Caki2 (cell line): ENCODE data around the gene RCCD1. TPM values are rescaled to one million over a fixed set of nuclear protein-coding genes. Genes with fewer than 3 reads are reported as not detected.

Source experiments
- DNase-seq: peaks from one replicate; pipeline ENCODE4 v3.0.0-alpha.2; 2015; ENCODE audit warnings: low read depth
- in situ Hi-C: cut with HindIII; loops from 2 replicates; pipeline ENCODE4 v1.10.0; 2016; ENCODE audit warnings: low sequenced_read_pairs, low pct_unique_long_range_greater_than_20kb, mixed read lengths
- total RNA-seq: library from RNA; depleted of rRNA; stranded (reverse); fragments of >200 nt; shearing (Covaris generic); gene quantifications from 2 replicates; pipeline ENCODE4 v1.2.3, GENCODE V29; 2014; ENCODE audit warnings: low replicate concordance

Gene RCCD1
- total RNA-seq, 1 experiment from 2014 or later, result 70.4 TPM

DNA sequence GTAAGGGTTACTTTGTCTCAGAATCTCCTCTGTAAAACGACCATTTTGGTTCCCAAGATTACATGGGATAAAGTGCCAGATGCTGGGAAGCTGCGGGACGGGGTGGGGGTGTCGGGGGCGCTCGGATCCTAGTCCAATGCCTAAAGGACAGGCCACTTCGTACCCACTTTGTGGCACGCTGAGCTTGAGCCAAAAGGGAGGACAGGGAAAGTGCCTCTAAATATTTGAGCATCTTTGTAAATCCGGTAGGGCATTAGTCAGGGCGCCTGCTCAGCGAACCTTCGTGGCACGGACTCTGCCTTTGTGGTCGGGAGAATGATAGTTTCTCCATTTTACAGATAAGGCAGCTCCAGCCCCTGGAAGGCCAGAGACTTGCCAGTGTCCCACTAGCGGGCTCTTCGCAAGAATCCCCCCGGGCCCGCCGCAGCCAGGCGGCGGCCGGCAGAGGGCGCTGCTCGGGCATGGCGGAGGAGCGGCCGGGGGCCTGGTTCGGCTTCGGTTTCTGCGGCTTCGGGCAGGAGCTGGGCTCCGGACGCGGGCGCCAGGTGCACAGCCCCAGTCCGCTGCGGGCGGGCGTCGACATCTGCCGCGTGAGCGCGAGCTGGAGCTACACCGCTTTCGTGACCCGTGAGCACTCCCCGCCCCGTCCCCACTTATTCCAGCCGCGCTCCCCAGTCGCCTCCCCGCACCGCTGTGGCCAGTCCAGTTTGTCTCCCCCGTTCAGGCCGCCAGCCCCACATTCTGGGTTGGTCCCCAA lies 1.8 kb downstream of the RCCD1 start:
- no peak for DNase-seq
- in situ Hi-C loops, result no loop called here

DNA sequence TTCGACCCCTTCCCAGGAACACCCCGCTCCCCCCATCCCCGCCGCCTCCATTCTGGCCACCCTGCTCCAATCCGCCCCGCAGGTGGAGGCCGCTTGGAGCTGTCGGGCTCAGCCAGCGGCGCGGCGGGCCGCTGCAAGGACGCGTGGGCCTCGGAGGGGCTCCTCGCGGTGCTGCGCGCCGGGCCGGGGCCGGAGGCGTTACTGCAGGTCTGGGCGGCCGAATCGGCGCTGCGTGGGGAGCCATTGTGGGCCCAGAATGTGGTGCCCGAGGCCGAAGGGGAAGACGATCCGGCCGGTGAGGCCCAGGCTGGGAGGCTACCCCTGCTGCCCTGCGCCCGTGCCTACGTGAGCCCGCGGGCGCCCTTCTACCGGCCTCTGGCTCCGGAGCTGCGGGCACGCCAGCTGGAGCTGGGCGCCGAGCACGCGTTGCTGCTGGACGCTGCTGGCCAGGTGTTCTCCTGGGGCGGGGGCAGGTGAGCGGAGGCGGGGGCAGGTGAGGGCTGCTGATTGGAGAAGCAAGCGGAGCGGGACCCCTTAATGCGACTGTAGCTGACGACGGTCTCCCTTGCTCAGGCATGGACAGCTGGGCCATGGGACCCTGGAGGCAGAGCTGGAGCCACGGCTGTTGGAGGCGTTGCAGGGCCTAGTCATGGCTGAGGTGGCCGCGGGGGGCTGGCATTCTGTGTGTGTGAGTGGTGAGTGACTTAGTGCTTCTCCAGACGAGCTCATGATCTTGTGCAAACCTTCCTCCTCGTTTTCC lies 2.5 kb downstream of the RCCD1 start:
- in situ Hi-C loops, result no loop called here

DNA sequence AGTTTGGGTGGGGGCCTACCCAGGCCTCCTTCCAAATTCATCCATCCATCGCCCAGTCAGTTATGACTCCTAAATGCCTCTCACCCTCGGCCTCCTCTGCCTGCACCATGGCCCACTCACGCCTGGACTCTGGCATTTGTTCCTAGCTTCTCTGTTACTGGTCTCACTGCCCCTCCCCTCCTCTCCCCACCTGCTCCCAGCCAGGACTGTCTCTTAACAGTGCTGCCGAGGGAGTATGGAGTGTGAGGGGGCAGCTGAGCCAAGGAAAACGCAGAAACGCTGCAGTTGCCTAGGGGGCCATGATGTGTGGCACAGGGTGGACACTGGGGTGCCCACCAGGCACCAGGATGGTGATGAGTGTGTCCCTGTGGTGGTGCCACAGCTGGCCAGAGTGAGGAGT lies 3.1 kb downstream of the RCCD1 start:
- DNase-seq, result no peak
- in situ Hi-C loops, result no loop called here

More for the DNA sequence above, 2.5 kb downstream of the RCCD1 start:
- DNase-seq, result no peak

DNA sequence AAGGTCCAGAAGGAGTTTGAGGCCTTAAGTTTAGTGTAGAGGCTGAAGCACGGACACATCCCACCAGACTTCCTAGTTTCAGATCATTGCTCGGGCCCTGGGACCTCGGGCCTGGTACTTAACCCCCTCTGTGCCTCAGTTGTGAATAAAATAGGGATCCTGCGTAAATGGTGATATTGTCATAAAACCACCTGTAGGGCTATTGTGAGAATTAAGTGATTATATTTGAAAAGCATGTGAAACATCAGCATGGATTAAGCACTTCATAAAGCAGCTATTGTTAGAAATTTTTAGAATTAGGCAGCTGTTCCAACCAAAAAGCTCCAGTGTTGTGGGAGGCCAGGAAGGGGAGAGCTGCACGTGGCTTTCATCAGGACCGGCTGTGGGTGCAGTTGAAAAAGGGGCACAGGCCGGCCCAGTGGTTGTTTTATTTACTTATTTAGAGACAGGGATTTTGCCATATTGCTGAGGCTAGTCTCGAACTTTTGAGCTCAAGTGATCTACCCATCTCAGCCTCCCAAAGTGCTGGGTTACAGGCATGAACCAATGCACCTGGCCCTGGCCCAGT lies 4.4 kb downstream of the RCCD1 start:
- no peak for DNase-seq
- in situ Hi-C loops, result no loop called here

DNA sequence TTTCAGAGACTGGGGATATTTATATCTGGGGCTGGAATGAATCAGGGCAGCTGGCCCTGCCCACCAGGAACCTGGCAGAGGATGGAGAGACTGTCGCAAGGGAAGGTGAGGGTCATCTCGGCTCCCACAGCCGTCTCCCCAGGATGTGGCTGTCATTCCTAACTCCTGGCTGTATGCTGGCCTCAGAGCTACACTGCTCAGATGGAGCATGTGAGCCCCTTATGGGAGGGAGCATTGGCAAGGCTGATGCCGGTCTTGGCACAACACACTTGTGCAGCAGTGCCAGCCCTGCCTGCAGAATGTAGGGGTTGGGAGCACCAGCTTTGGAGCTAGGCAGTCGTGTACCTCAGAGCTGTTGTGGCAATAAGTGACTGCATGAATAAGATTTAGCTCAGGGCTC lies 5.2 kb downstream of the RCCD1 start:
- in situ Hi-C loops, result no loop called here
- no peak for DNase-seq

DNA sequence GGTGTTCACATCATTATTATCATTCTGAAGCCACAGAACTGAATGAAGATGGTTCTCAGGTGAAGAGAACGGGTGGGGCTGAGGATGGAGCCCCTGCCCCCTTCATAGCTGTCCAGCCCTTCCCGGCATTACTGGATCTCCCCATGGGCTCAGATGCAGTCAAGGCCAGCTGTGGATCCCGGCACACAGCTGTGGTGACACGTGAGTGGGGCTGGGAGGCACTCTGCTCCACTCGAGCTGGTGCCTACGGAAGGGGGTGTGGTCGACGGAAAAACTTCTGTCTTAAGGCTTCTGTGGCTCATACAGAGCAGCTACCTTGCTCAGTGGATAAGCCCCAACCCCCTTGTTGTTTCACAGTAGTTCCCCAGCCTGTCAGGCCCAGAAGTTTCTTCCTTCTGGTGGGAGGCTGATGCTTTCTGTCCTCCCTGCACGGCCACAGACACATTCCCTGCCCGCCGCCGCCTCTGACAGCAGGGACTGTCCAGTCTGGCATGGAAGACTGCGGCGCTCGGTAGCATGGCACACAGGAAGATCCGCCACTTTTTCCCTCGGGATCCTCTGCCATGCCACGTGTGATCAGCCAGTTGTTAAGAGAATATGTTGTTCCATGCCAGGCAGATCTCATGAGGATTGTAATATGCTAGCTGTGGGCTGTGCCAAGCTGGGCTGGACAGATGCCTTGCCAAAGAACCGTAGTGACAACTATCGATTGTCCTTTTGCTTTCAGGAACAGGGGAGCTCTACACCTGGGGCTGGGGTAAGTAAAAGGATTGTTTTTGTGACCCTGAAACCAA lies 5.8 kb downstream of the RCCD1 start:
- DNase-seq, result no peak
- in situ Hi-C loops, result no loop called here

DNA sequence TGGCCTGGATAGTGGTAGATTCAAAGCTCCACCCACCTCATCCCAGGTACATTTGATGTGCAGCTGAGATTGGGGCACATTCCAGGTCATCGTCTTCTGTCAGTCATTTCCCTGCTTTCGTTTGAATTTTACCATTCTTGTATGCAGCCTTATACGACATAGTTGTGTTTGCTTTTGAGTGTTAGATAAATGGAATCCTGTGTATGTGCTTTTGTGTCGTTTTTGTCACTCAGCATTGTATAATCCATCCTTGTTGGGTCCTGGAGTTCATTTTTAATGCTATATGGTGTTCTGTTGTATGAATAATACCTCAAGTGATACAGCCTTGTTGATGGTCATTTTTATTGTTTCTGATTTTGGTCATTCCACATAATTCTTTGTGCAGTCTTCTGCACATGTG lies 7.3 kb downstream of the RCCD1 start:
- DNase-seq, result no peak
- in situ Hi-C loops, result no loop called here

DNA sequence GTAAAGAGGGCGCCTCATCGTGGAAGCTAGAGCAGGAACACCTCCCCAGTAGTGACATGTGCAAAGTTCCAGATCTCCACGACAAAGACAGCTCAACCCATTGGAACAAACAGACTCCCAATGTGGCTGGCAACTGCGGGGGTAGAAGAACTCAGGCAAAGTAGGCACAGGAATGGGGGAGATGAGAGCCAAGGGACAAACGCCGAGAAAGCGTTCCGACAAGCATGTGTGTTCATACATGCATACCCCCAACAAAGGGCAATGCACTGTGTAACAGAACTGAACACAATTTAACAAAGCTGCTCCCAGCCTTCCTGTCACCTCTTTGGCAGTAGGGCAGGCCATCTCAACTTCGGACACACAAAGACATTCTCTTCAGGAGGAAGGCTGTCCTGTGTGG lies 11.6 kb downstream of the RCCD1 start:
- no peak for DNase-seq
- in situ Hi-C loops, result no loop called here

DNA sequence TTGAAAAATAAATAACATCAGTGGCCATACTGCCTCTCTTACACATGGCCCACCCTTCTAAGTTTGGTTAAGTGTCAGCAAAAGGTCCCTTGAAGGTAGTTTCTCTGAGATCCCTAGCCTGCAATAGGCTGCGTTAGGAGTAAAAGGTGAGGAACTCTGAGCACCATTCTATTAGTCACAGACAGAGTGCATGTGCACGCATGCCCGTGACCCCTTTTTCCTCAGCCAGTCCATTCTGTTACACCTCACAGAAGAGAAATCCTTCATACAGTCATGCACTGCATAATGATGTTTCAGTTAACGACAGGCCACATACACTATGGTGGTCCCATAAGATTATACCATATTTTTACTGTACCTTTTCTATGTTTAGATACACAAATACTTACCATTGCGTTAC lies 12.5 kb downstream of the RCCD1 start:
- DNase-seq, result no peak
- in situ Hi-C loops, result no loop called here

DNA sequence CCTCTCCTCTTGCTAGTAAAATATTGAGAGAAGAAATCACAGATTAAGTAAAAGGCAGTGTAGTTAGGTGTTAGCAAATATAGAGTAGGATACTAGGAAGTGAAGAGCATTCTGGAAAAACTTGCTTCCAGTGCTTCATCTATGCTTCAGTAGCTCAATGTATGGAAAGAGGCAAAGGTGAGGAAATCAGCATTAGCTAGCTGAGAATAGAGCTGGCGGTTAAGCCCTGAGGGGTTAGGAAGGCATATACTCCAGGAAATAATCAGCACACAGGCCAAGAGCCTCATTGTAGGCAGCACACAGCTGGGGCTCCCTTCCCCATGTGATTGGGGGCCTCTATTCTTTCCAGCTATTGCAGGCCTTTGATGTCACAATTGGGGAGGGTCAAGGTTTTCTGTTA lies 13.8 kb downstream of the RCCD1 start:
- no peak for DNase-seq
- in situ Hi-C loops, result no loop called here

DNA sequence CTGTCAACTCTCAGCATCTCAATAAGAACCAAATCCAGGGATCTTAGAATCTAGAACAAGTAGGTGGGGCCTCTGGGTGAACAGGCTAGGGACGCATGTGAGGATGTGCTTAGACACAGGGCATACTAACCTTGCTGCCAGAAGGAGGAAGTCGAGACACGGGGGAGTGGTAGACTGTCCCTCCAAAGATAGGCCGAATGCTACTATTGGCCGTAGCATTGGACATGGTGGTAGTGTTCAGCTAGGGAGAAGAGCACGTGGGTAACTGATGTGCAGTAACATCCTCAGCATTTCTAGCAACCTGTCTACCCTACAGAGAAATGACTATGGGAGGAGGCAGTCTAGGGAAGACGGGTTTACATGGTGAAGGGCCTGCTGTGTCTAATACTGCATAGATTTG lies 15.6 kb downstream of the RCCD1 start:
- no peak for DNase-seq
- in situ Hi-C loops, result no loop called here

DNA sequence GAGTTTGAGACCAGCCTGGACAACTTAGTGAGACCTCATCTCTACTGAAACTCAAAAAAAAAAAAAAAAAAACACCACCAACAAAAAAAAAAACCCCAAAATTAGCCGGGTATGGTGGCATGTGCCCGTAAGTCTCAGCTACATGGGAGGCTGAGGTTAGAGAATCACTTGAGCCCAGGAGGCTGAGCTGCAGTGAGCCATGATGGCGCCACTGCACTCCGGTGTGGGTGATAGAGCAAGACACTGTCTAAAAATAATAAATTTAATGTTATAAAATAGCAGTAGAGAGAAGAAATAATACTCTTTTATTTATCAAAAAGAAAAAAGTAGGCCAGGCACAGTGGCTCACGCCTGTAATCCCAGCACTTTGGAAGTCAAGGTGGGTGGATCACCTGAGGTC lies 17.4 kb downstream of the RCCD1 start:
- DNase-seq, result no peak
- in situ Hi-C loops, result no loop called here

DNA sequence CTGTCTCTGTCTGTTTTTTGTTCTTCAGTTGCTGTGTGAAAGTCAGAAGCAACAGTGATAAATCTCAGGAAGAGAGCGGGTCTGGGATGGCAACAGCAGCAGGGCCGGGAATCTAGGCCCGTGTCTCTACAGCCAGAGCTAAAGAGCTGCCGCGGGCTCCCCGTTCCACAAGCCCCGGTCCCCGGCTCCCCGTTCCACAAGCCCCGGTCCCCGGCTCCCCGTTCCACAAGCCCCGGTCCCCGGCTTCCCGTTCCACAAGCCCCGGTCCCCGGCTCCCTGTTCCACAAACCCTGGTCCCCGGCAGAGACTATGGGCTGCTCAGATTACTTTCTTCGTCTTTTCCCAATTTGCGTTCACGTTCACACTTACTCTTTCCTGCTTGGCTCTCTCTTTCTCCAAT lies 19.5 kb downstream of the RCCD1 start:
- no peak for DNase-seq
- in situ Hi-C loops, result no loop called here

DNA sequence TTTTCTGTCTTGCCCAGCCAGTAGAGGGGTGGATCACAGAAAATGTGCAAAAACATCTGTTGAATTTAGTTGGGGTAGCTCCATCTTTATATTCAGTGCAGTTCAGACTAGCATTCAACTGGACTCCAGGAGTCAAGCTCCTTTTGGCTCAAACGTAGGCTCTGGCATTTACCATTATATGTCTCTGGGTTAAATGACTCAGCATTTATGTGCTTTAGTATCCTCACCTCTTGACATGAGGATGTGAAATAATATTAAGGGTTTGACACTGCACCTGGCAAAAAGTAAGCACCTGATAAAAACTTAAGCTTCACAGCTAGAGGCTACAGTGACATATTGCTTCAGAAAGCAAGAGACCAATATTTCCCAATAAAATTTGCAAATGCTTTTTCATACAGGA lies 24.9 kb downstream of the RCCD1 start:
- in situ Hi-C loops, result no loop called here
- no peak for DNase-seq

DNA sequence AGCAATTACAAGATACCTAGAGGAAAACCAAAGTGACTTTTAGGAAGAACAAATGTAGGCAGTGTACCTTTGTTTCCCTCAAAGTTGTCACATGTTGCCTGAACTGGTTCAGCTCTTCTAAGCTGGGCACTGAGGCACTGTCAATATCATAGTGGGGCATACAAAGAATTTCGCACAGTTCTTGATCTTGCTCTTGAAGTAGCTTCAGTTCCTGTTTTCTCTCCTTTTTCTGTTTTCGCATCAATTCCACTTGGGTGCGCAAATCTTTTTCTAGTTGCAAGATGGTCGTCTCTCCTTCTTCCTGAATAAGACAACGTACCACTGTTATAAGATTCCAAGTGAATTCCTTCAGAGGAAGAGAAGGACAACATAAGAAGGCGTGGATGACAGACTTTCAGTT lies 27.0 kb downstream of the RCCD1 start:
- in situ Hi-C loops, result no loop called here

DNA sequence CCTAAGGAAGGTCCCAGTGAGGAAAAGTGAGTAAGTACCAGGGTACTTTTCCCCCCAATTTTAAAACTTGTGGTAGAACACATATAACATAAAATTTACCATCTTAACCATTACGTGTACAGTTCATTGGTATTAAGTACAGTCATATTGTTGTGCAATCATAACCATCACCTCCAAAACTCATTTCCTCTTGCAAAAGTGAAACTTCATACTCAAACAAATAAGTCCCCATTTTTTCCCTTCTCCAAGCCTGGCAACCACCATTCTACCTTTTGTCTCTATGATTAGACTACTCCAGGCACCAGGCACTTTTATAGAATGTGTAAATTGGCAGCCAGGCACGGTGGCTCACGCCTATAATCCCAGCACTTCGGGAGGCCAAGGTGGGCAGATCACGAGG lies 27.5 kb downstream of the RCCD1 start:
- no peak for DNase-seq
- in situ Hi-C loops, result no loop called here

More for the DNA sequence above, 27.0 kb downstream of the RCCD1 start:
- no peak for DNase-seq

DNA sequence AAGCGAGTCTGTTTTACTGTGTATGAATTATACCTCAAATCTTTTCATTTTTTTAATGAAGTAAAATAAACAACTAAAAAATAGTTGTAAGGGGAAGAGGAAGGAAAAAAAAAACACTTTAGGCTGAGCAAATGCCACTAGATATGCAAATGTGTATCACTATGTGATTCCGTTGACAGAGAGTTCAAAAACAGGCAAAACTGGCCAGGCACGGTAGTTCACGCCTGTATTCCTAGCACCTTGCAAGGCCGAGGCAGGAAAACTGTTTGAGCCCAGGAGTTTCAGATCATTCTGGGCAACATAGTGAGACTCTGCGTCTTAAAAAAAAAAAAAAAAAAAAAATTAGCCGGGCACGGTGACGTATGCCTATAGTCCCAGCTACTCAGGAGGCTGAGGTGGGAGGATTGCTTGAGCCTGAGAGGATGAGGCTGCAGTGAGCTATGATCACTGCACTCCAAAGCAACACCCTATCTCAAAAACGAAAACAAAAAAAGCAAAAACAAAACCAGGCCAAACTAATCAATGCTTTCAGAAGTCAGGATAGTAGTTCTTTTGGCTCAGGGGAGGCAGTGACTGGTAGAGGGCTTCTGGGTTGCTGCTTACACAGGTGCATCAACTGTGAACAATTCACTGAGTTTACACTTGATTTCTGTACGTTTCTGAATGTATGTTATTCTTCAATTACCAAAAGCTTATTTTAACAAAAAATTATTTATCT lies 32.3 kb downstream of the RCCD1 start:
- in situ Hi-C loops, result no loop called here
- DNase-seq, result no peak

DNA sequence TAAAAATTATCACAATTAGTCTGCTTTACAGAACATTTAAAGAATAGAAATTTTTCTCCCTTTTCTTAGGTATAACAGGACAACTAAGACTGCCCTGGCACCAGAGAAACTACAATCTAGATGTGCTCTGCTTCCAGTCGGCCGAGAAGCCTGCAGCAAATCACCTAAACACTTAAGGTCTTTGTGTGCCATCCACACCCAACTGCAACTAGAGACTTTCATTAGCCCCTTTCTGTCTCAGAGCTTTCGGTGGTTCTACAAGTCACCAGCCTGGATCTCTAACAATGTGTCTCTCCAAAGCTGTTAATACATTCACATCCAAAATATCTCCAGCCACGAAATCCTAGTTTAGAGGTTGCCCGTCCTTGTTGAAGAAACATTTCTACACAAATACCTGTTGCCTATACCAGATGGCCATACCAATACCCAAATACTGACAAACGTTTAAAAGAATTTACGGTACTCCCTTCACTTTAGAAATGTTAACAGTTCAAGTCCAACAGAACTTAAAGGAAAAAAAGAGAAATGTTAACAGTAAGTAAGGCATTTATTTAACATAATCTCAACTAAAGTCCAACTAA lies 33.0 kb downstream of the RCCD1 start:
- in situ Hi-C loops, result no loop called here

More for the DNA sequence above, 33.0 kb downstream of the RCCD1 start:
- DNase-seq, result no peak
